ENCODE measurements around the gene ZBTB5. TPM values are rescaled to one million over a fixed set of nuclear protein-coding genes. Genes with fewer than 3 reads are reported as not detected.

The ZBTB5 gene
- total RNA-seq, 2 donors from 2014 or later: 8.9 to 9.7 TPM

DNA sequence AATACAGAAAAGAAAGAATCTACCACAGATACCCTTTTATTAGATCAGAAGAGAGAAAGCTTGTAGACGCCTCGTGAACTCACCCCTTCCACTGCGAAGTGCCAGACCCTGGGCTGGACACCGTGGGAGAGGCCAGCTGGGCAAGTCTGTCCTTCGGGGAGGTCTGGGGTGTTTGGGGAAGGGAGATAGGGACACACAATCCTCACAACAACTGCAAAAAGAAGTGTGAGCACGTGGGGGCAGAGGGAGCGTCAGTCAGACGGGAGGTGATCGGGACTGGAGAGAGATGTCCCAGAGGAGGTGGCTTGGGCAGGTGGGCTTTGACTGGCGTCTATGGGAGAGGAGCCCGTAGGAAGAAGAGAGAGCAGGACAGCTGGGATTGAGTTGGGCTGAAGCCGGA is 70.0 kb downstream of the ZBTB5 start:
- Histone ChIP-seq H3K4me1 (no peaks in the 10 kb centered on the region), H3K36me3 (no peaks in the 10 kb centered on the region), H3K4me3 (no peak overlapping the region), H3K9ac (ENCODE audit: low read depth in 2 of 2, low read length in 2 of 2) (no peak overlapping the region), H3K27ac (no peak overlapping the region), H3K27me3 (no peaks in the 10 kb centered on the region), H3K9me3 (no peaks in the 10 kb centered on the region)
- TF ChIP-seq, protein P1, sequence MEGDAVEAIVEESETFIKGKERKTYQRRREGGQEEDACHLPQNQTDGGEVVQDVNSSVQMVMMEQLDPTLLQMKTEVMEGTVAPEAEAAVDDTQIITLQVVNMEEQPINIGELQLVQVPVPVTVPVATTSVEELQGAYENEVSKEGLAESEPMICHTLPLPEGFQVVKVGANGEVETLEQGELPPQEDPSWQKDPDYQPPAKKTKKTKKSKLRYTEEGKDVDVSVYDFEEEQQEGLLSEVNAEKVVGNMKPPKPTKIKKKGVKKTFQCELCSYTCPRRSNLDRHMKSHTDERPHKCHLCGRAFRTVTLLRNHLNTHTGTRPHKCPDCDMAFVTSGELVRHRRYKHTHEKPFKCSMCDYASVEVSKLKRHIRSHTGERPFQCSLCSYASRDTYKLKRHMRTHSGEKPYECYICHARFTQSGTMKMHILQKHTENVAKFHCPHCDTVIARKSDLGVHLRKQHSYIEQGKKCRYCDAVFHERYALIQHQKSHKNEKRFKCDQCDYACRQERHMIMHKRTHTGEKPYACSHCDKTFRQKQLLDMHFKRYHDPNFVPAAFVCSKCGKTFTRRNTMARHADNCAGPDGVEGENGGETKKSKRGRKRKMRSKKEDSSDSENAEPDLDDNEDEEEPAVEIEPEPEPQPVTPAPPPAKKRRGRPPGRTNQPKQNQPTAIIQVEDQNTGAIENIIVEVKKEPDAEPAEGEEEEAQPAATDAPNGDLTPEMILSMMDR (IDR thresholded peaks at IDR 0.05): no peak
- intact Hi-C loops (cut with DNase I): no loop called here
- no peak for DNase-seq

DNA sequence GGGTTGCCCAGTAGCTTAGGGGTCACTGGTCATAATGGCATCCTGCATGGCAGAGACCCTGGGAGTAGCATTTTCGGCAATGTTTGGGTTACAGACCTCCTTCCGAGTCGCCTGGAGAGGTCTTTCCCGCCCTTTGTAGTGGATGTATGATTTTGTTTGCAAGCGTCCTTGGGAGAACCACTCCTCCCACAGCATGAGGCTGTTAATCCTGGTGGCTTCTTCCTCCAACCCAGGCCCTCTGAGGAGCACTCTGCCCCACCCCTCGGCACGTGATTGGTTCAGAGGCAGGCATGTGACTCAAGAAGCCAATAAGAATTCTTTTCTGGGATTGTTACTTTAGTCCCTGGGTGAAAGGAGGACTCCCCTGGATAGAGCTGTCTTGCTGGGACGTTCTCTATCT is 73.0 kb downstream of the ZBTB5 start:
- no peaks in the 10 kb centered on the region for H3K4me1 ChIP-seq
- H3K9me3 ChIP-seq: no peaks in the 10 kb centered on the region
- TF ChIP-seq, protein P1 (IDR thresholded peaks at IDR 0.05): no peak
- no peak overlapping the region for H3K9ac ChIP-seq (ENCODE audit: low read depth in 2 of 2, low read length in 2 of 2)
- H3K27me3 ChIP-seq: no peaks in the 10 kb centered on the region
- intact Hi-C loops (cut with DNase I): loop anchor here (5.0 kb wide), 1 partner anchor 395 kb away; no protein-coding TSS in a partner anchor
- H3K4me3 ChIP-seq: no peak overlapping the region
- no peaks in the 10 kb centered on the region for H3K36me3 ChIP-seq
- H3K27ac ChIP-seq: no peak overlapping the region
- DNase-seq: no peak

DNA sequence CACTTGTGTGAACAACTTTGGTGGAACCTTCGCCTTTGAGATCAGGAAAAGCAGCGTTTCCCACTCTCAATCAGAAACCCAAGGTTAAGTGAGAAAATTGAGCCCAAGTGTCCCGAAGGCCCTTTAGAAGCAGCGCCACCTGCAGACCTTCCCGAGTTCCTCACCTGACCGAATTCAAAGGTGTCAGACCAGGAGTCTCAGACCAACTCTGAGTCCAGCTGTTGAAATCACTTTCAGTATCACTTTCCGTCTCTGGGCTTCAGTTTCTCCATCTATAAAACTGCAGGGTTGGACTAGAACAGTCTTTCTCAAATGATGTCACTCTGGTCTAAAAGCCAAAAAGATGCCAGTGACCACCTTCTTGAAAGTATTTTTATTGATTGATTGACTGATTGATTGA is 74.5 kb downstream of the ZBTB5 start:
- no peaks in the 10 kb centered on the region for H3K27me3 ChIP-seq
- intact Hi-C loops (cut with DNase I): loop anchor here (5.0 kb wide), 1 partner anchor 393 kb away; no protein-coding TSS in a partner anchor
- no peaks in the 10 kb centered on the region for H3K4me1 ChIP-seq
- H3K9ac ChIP-seq (ENCODE audit: low read depth in 2 of 2, low read length in 2 of 2): no peak overlapping the region
- H3K27ac ChIP-seq: no peak overlapping the region
- no peaks in the 10 kb centered on the region for H3K36me3 ChIP-seq
- no peak overlapping the region for H3K4me3 ChIP-seq
- no peaks in the 10 kb centered on the region for H3K9me3 ChIP-seq
- peak; percentile 63 for DNase-seq
- TF ChIP-seq, protein P1 (IDR thresholded peaks at IDR 0.05): peak; percentile 47

Other genes with a start within 250 kb of the ZBTB5 start
- gene GRHPR, start 42.8 kb downstream of the ZBTB5 start, total RNA-seq: 10 to 100 TPM; 71.1 to 94.0 TPM
- 10 to 100 TPM; 10.8 to 19.3 TPM for gene POLR1E, start 20.5 kb upstream of the ZBTB5 start, total RNA-seq
- gene FBXO10, start 110.9 kb upstream of the ZBTB5 start, total RNA-seq: 1 to 10 TPM; 2.7 to 2.9 TPM
- gene TOMM5, start 127.1 kb upstream of the ZBTB5 start, total RNA-seq: 100 to 1,000 TPM in 1 of 2 donors, 10 to 100 TPM in 1; 59.9 to 112 TPM
- gene FRMPD1, start 185.5 kb upstream of the ZBTB5 start, total RNA-seq: under 1 TPM; 0.08 to 0.35 TPM

All from colonic mucosa (tissue), 4 donors.